ENCODE measurements around the gene PAX4. TPM values are rescaled to one million over a fixed set of nuclear protein-coding genes. Genes with fewer than 3 reads are reported as not detected.

PAX4 gene
- total and polyA plus RNA-seq, 5 donors: not detected

DNA sequence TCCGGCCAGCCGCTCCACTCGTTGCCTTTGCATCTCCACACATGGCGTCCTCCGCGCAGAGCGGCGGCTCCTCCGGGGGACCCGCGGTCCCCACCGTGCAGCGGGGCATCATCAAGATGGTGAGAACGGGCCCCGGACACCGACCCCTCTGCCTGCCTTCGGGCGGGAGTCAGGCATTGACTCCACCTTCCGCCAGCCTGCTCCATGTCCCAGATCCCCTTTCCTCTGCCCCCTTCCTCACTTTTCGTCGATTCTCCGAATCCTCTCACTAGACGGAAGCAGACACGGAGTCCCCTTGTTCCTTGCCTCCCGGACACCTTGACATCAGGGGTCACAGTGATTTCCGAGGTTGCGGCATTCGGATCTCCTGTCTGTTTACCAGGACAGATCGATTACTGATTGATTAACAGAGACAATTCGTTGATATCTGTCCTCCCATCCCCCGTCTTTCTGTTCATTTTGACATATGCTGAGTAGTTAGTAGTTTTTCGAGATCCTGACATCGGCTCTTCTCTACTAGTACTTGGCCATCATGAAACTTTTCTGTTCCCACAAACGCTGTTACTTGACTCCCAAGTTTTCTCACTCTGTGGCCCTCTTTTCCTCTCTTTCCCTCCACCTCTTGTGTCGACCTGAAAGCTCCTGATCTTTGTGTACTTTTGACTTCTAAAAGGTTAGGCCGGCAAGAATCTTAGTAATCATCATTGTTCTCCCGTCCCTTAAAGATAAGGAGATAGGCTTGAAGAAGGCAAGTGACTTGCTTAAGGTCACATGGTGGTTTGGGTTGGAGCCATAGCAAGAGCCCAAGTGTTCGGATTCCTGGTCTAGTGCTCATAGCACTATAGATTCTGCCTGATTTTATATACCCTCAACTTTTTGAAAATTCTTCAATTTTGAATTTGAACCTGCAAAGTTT, 34.6 kb upstream of the PAX4 start:
- no peaks in the 10 kb centered on the region for H3K27me3 ChIP-seq (ENCODE audit: control insufficient read depth, insufficient read depth)
- peak overlapping the region; percentile 82 for H3K27ac ChIP-seq (ENCODE audit: low read length)
- WGBS: 2% methylated on average over 38 of the region's 38 CpGs
- no peak for ATAC-seq
- peaks cover 11% of the 10 kb centered on the region for H3K4me1 ChIP-seq (ENCODE audit: control insufficient read depth, insufficient read depth, low read length)
- no peak for DNase-seq
- H3K4me3 ChIP-seq (ENCODE audit: low read length): peak overlapping the region; percentile 81
- no peaks in the 10 kb centered on the region for H3K9me3 ChIP-seq (ENCODE audit: control insufficient read depth, low read length)
- intact Hi-C loops (cut with DNase I): no loop called here

- H3K27me3 ChIP-seq (ENCODE audit: control insufficient read depth, insufficient read depth): no peaks in the 10 kb centered on the region
- WGBS: under 1% methylated on average over 67 of the region's 67 CpGs
- H3K4me3 ChIP-seq (ENCODE audit: low read length): peak within 1 kb of the TSS; percentile 81
- H3K4me1 ChIP-seq (ENCODE audit: control insufficient read depth, insufficient read depth, low read length): peaks cover 11% of the 10 kb centered on the region
- intact Hi-C loops (cut with DNase I): no loop called here
- peak within 1 kb of the TSS; percentile 97 for H3K27ac ChIP-seq (ENCODE audit: low read length)
- ATAC-seq (peak; percentile 98 to 99), DNase-seq (peak; percentile 99)
- H3K9me3 ChIP-seq (ENCODE audit: control insufficient read depth, low read length): no peaks in the 10 kb centered on the region
These were observed 33.8 kb upstream of the PAX4 start, which contains the start of gene SND1 for GRCh38 chr7:127651556-127652332. TSS of gene SND1 (plus strand) at chr7:127652194. CDS start at chr7:127652374, 180 bp downstream.

GRCh38 chr7:127650847-127651555, 33.1 kb upstream of the PAX4 start:
- Histone ChIP-seq H3K27ac (ENCODE audit: low read length) (peak overlapping the region; percentile 97), H3K9me3 (ENCODE audit: control insufficient read depth, low read length) (no peaks in the 10 kb centered on the region), H3K4me1 (ENCODE audit: control insufficient read depth, insufficient read depth, low read length) (peaks cover 11% of the 10 kb centered on the region), H3K27me3 (ENCODE audit: control insufficient read depth, insufficient read depth) (no peaks in the 10 kb centered on the region), H3K4me3 (ENCODE audit: low read length) (peak overlapping the region; percentile 76)
- intact Hi-C loops (cut with DNase I): no loop called here
- DNase-seq (no peak), ATAC-seq (peak; percentile 1 to 28)
- 48% methylated on average over 29 of the region's 29 CpGs for WGBS

- ATAC-seq: no peak
- intact Hi-C loops (cut with DNase I): loop anchor here in 1 of 4 donors (5.0 kb wide), 1 partner anchor 57 kb away; the partner anchor contains the start of gene FSCN3
- WGBS: 62% methylated on average over 2 of the region's 2 CpGs
- DNase-seq: no peak
- Histone ChIP-seq H3K4me3 (ENCODE audit: low read length) (no peak overlapping the region), H3K27ac (ENCODE audit: low read length) (no peak overlapping the region), H3K9me3 (ENCODE audit: control insufficient read depth, low read length) (no peaks in the 10 kb centered on the region), H3K27me3 (ENCODE audit: control insufficient read depth, insufficient read depth) (no peaks in the 10 kb centered on the region), H3K4me1 (ENCODE audit: control insufficient read depth, insufficient read depth, low read length) (peaks cover 3% of the 10 kb centered on the region)
These were observed 31.0 kb upstream of the PAX4 start for GRCh38 chr7:127648986-127649385.

DNA sequence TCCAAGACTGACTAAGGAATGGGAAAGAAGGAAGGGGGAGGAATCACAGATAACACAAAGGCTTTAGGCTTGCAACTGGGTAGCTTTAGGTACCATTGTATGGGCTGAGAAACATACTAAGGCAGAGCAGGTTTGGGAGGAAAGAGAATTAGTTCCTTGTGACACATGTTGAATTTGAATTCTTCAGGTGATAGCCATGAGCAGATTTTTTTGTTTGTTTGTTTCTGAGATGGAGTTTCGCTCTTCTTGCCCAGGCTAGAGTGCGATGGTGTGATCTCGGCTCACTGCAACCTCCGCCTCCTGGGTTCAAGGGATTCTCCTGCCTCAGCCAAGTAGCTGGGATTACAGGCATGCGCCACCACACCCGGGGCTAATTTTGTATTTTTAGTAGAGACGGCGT, 29.7 kb upstream of the PAX4 start:
- intact Hi-C loops (cut with DNase I): loop anchor here in 1 of 4 donors (5.0 kb wide), 1 partner anchor 55 kb away; the partner anchor contains the start of gene FSCN3
- Histone ChIP-seq H3K27me3 (ENCODE audit: control insufficient read depth, insufficient read depth) (no peaks in the 10 kb centered on the region), H3K27ac (ENCODE audit: low read length) (no peak overlapping the region), H3K4me3 (ENCODE audit: low read length) (no peak overlapping the region), H3K4me1 (ENCODE audit: control insufficient read depth, insufficient read depth, low read length) (no peaks in the 10 kb centered on the region), H3K9me3 (ENCODE audit: control insufficient read depth, low read length) (no peaks in the 10 kb centered on the region)
- WGBS: 95% methylated on average over 8 of the region's 8 CpGs
- DNase-seq: no peak
- ATAC-seq: no peak

DNA sequence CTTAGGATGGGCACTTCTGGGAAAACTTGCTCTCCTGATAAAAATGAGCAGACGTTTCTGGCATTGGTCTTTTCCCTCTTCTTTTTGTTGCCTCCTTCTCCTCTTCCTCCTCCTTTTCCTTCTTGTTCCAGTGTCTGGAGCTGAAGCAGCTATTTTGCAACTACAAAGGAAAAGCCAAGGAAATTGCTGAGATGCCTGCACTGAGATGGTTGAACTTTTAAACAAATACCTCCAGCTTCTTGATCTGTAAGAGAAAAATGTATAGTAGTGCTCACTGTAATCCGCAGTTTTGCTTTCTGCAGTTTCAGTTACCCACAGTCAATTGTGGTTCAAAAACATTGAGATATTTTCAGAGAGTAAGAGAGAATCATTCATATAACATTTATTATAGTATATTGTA, 26.5 kb upstream of the PAX4 start:
- H3K4me3 ChIP-seq (ENCODE audit: low read length): no peak overlapping the region
- no peaks in the 10 kb centered on the region for H3K4me1 ChIP-seq (ENCODE audit: control insufficient read depth, insufficient read depth, low read length)
- ATAC-seq (no peak), DNase-seq (no peak)
- WGBS: 50% methylated on average over 2 of the region's 2 CpGs
- no peaks in the 10 kb centered on the region for H3K27me3 ChIP-seq (ENCODE audit: control insufficient read depth, insufficient read depth)
- no peaks in the 10 kb centered on the region for H3K9me3 ChIP-seq (ENCODE audit: control insufficient read depth, low read length)
- intact Hi-C loops (cut with DNase I): no loop called here
- H3K27ac ChIP-seq (ENCODE audit: low read length): no peak overlapping the region

GRCh38 chr7:127638197-127638596, 20.3 kb upstream of the PAX4 start:
- H3K4me1 ChIP-seq (ENCODE audit: control insufficient read depth, insufficient read depth, low read length): no peaks in the 10 kb centered on the region
- H3K9me3 ChIP-seq (ENCODE audit: control insufficient read depth, low read length): no peaks in the 10 kb centered on the region
- ATAC-seq (no peak), DNase-seq (no peak)
- H3K27me3 ChIP-seq (ENCODE audit: control insufficient read depth, insufficient read depth): no peaks in the 10 kb centered on the region
- H3K27ac ChIP-seq (ENCODE audit: low read length): no peak overlapping the region
- no peak overlapping the region for H3K4me3 ChIP-seq (ENCODE audit: low read length)
- intact Hi-C loops (cut with DNase I): no loop called here

GRCh38 chr7:127635659-127636285, 17.8 kb upstream of the PAX4 start:
- Histone ChIP-seq H3K4me1 (ENCODE audit: control insufficient read depth, insufficient read depth, low read length) (no peaks in the 10 kb centered on the region), H3K27me3 (ENCODE audit: control insufficient read depth, insufficient read depth) (no peaks in the 10 kb centered on the region), H3K27ac (ENCODE audit: low read length) (no peak overlapping the region), H3K4me3 (ENCODE audit: low read length) (no peak overlapping the region), H3K9me3 (ENCODE audit: control insufficient read depth, low read length) (no peaks in the 10 kb centered on the region)
- 45% methylated on average over 3 of the region's 3 CpGs for WGBS
- ATAC-seq: no peak
- intact Hi-C loops (cut with DNase I): no loop called here
- no peak for DNase-seq

DNA sequence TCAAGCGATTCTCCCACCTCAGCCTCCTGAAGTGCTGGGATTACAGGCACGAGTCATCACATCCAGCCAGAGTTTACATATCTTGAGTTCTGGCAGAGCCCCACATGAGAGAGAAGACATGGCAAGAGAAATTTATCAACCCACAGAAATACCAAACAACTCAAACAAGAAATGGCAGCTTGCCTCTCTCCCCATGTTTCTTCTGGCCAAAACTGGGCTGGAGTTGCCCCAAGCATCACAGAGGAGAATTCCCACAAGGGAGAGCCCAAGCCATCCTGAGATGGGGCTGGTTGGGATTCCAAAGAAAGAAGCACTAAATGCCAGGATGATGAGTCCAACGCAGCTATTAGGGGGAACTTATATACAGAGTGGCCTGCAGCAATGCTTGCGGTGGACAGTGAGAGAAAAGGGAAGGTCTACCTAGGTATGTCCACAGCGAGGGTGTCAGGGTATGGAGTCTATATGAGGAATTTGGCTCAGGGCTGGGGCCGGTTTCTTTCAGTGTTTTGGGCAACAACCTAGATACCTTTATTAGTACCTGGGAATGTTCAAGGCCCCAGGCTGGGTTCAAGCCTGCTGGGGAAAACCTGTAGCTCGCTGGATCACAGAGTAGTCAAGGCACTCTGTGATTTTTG, 14.5 kb upstream of the PAX4 start:
- 78% methylated on average over 7 of the region's 7 CpGs for WGBS
- H3K27me3 ChIP-seq (ENCODE audit: control insufficient read depth, insufficient read depth): no peaks in the 10 kb centered on the region
- H3K4me3 ChIP-seq (ENCODE audit: low read length): no peak overlapping the region
- H3K9me3 ChIP-seq (ENCODE audit: control insufficient read depth, low read length): no peaks in the 10 kb centered on the region
- no peak overlapping the region for H3K27ac ChIP-seq (ENCODE audit: low read length)
- DNase-seq (no peak), ATAC-seq (no peak)
- intact Hi-C loops (cut with DNase I): no loop called here
- no peaks in the 10 kb centered on the region for H3K4me1 ChIP-seq (ENCODE audit: control insufficient read depth, insufficient read depth, low read length)

DNA sequence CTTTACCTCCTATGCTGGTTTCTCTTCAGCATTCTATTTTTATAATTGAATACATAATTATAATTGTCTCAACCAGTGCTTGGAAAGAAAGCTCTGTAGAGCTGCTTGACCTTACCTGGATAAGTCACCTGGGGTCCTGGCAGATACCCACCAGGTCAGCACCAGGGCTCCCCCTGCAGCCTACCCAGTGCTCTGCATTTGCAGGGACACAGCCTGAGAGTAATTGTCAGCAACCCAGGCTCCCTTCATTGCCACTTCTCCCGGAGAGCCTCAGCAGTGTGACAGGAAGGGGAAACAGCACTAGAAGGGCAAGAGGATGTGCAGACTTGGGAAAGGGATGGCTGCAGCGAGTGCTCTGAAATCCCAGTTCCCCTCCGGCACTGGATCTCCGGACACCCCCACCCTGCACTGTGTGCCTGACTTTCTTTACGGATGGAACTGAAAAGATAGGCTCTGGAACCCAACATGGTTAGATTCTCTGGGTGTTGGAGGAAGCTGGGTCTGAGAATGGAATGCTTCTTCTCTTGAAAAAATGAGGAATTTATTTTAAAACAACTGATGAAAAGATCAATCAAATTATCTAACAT, 11.4 kb upstream of the PAX4 start:
- Histone ChIP-seq H3K9me3 (ENCODE audit: control insufficient read depth, low read length) (no peaks in the 10 kb centered on the region), H3K27ac (ENCODE audit: low read length) (no peak overlapping the region), H3K27me3 (ENCODE audit: control insufficient read depth, insufficient read depth) (no peaks in the 10 kb centered on the region), H3K4me1 (ENCODE audit: control insufficient read depth, insufficient read depth, low read length) (no peaks in the 10 kb centered on the region), H3K4me3 (ENCODE audit: low read length) (no peak overlapping the region)
- WGBS: 10% methylated on average over 5 of the region's 5 CpGs
- intact Hi-C loops (cut with DNase I): no loop called here
- DNase-seq: peak in 1 of 3 donors; percentile 55
- peak in 1 of 2 donors; percentile 64 for ATAC-seq

Data from right cardiac atrium (tissue), 5 donors.